ENCODE results near the gene CSE1L.

DNA sequence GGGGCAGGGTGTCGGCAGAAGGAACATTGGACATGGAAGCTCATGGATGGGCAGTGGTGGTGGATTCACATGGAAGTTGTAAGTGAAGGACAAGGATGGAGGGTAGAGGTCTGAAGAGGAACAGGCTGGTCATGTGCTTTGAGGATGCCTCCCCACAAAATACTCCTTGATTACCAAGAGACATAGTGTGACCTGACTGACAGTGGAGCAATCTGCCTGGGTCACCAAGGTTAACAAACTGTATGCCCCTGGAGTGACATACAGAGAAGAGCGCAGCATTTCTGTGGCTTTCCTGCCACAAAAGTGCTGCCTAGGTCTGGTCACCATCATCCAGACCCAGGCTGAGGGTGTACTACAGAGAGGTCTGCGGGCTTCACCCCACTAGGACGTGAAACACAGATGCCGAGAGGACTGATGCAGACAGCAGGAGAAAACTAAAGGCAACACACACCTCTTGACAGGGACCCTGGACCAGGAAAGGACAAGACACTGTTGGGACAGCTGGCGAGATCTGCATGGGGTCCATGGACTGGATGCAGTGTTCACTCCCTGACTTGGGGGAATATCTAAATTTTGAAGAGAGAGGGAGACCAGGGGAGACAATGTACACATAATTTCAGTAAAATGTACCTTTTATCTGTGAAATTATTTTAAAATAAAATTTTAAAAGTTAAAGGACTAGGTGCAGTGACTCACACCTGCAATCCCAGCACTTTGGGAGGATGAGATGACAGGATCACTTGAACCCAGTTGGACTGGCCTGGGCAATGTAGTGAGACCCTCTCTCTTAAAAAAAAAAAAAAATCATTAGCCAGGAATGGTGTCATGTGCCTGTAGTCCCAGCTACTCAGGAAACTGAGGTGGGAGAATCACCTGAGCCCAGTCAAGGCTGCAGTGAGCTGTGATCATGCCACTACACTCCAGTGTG lies 64.9 kb downstream of the CSE1L start:
- no peak for TF ChIP-seq EZH2phosphoT487 (IDR thresholded peaks at IDR 0.05; ENCODE audit: borderline replicate concordance, low read length)
- TF ChIP-seq, protein P1, sequence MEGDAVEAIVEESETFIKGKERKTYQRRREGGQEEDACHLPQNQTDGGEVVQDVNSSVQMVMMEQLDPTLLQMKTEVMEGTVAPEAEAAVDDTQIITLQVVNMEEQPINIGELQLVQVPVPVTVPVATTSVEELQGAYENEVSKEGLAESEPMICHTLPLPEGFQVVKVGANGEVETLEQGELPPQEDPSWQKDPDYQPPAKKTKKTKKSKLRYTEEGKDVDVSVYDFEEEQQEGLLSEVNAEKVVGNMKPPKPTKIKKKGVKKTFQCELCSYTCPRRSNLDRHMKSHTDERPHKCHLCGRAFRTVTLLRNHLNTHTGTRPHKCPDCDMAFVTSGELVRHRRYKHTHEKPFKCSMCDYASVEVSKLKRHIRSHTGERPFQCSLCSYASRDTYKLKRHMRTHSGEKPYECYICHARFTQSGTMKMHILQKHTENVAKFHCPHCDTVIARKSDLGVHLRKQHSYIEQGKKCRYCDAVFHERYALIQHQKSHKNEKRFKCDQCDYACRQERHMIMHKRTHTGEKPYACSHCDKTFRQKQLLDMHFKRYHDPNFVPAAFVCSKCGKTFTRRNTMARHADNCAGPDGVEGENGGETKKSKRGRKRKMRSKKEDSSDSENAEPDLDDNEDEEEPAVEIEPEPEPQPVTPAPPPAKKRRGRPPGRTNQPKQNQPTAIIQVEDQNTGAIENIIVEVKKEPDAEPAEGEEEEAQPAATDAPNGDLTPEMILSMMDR (conservative IDR thresholded peaks at IDR 0.05; ENCODE audit: low read depth, low read length), result no peak
